Left cardiac atrium (tissue), 4 donors: ENCODE data around the gene CPNE2. TPM values are rescaled to one million over a fixed set of nuclear protein-coding genes. Genes with fewer than 3 reads are reported as not detected.
A peak's percentile ranks its signal among the peaks of the same experiment; 100 is the strongest.

Experiments used
- ATAC-seq, 2 donors: fragments of 200-7000 bp; cut with Tn5 transposase; one replicate each; pipeline ENCODE4 v1.9.1; 2020; ENCODE audit warnings: mild to moderate bottlenecking in 2 of 2, moderate library complexity in 2 of 2
- DNase-seq: peaks from one replicate; pipeline ENCODE4 v3.0.0-alpha.2; 2020
- intact Hi-C, 2 donors: fragments of 100-400 bp; cut with DNase I; formaldehyde crosslinking; loops; one replicate each; pipeline versions ENCODE4 v1.14.1 to v1.15.1; 2022 to 2023
- total RNA-seq, 2 donors: library from RNA; stranded (reverse); fragmentation: NEBNext Ultra II Directional; extraction: Animal tissue kit (Norgen Biotek cat#: 25700); gene quantifications; one replicate each; pipeline ENCODE4 v1.2.1, GENCODE V29; 2021
- donor health status: DM: no; HTN: yes; CAD: no.
- donor health status: DM: no; HTN: yes; CAD: no; lungs with severe emphysema.
- donor health status: DM: yes; HTN: yes; CAD: no.
- donor health status: Dilated cardiomyopathy.

The CPNE2 gene
- total RNA-seq, 2 donors from 2014 or later: 16.1 to 17.6 TPM

- no peak for DNase-seq
- intact Hi-C loops: no loop called here
- ATAC-seq: no peak
Measured at GRCh38 chr16:57133886-57134285, 41.5 kb downstream of the CPNE2 start.

GRCh38 chr16:57134982-57135381 lies 42.6 kb downstream of the CPNE2 start:
- DNase-seq (no peak), ATAC-seq (no peak)
- intact Hi-C loops: no loop called here

- ATAC-seq (no peak), DNase-seq (peak; percentile 1)
- intact Hi-C loops: no loop called here
Measured at GRCh38 chr16:57137043-57137442, 44.7 kb downstream of the CPNE2 start.

- intact Hi-C loops: no loop called here
- no peak for DNase-seq
- no peak for ATAC-seq
Measured at GRCh38 chr16:57137566-57138273, 45.3 kb downstream of the CPNE2 start.

GRCh38 chr16:57138281-57138935 lies 46.0 kb downstream of the CPNE2 start:
- no peak for ATAC-seq
- intact Hi-C loops: no loop called here
- DNase-seq: no peak

GRCh38 chr16:57140931-57141668 lies 48.7 kb downstream of the CPNE2 start:
- intact Hi-C loops: no loop called here
- DNase-seq (no peak), ATAC-seq (no peak)

- intact Hi-C loops: no loop called here
- ATAC-seq (no peak), DNase-seq (no peak)
Measured at GRCh38 chr16:57141822-57142631, 49.6 kb downstream of the CPNE2 start.

- DNase-seq (no peak), ATAC-seq (no peak)
- intact Hi-C loops: no loop called here
Measured at GRCh38 chr16:57143149-57143921, 51.0 kb downstream of the CPNE2 start.

GRCh38 chr16:57144027-57144426 lies 51.6 kb downstream of the CPNE2 start:
- no peak for ATAC-seq
- intact Hi-C loops: no loop called here
- DNase-seq: no peak

- ATAC-seq (peak in 1 of 2 donors; percentile 8), DNase-seq (no peak)
- intact Hi-C loops: loop anchor here in 1 of 2 donors (5.0 kb wide), 1 partner anchor 48 kb away; no protein-coding TSS in a partner anchor
Measured at GRCh38 chr16:57145046-57146021, 53.0 kb downstream of the CPNE2 start.

- no peak for DNase-seq
- no peak for ATAC-seq
- intact Hi-C loops: loop anchor here in 1 of 2 donors (5.0 kb wide), 1 partner anchor 49 kb away; no protein-coding TSS in a partner anchor
Measured at GRCh38 chr16:57146040-57146647, 53.8 kb downstream of the CPNE2 start.

- intact Hi-C loops: loop anchor here in 1 of 2 donors (5.0 kb wide), 1 partner anchor 49 kb away; no protein-coding TSS in a partner anchor
- ATAC-seq: no peak
Measured at GRCh38 chr16:57146735-57147134, 54.4 kb downstream of the CPNE2 start.

GRCh38 chr16:57147381-57148221 lies 55.2 kb downstream of the CPNE2 start:
- intact Hi-C loops: loop anchor here in 1 of 2 donors (5.0 kb wide), 1 partner anchor 50 kb away; no protein-coding TSS in a partner anchor
- DNase-seq (no peak), ATAC-seq (peak; percentile 12 to 31)

More at GRCh38 chr16:57146735-57147134, 54.4 kb downstream of the CPNE2 start:
- DNase-seq: no peak

- intact Hi-C loops: loop anchor here in 1 of 2 donors (5.0 kb wide), 1 partner anchor 51 kb away; no protein-coding TSS in a partner anchor
- ATAC-seq (no peak), DNase-seq (no peak)
Measured at GRCh38 chr16:57148481-57148880, 56.1 kb downstream of the CPNE2 start.

- intact Hi-C loops: loop anchor here in 1 of 2 donors (5.0 kb wide), 1 partner anchor 52 kb away; no protein-coding TSS in a partner anchor
- DNase-seq (no peak), ATAC-seq (no peak)
Measured at GRCh38 chr16:57149391-57149790, 57.0 kb downstream of the CPNE2 start.
